ENCODE measurements around the gene NKAIN4. TPM values are rescaled to one million over a fixed set of nuclear protein-coding genes. Genes with fewer than 3 reads are reported as not detected.

NKAIN4 gene
- total RNA-seq, 4 donors from 2014 or later = not detected

DNA sequence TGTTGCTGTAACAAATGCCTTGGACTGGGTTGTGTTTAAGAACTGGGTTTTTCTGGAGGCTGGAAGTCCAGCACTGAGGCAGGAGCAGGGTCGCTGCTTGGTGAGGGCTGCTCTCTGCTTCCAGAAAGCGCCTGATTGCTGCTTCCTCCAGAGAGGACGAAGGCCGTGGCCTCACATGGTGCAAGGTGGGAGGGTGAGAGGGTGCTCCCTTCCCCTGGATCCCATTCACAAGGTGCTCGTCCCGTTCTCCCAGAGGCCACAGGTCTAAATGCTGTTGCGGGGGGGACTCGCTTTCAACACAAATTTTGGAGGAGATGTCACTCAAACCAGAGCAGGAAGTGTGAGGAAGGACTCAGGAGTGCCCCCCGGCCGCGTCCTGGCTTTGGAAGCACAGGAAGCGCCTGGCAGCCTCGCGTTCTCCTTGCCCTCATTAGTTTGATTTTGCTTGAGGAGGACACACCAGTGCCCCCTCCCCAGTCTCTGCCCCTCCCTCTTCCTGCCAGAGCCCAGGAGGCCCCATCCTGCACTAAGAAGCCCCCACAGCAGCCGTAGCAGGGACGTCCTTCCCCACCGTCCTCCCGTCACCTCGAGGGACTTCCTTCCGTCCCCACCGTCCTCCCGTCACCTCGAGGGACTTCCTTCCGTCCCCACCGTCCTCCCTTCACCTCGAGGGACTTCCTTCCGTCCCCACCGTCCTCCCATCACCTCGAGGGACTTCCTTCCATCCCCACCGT is 7.7 kb upstream of the NKAIN4 start:
- no peak for ATAC-seq (ENCODE audit: low FRiP score)
- DNase-seq (ENCODE audit: low spot score) = no peak
- TF ChIP-seq, protein P1, sequence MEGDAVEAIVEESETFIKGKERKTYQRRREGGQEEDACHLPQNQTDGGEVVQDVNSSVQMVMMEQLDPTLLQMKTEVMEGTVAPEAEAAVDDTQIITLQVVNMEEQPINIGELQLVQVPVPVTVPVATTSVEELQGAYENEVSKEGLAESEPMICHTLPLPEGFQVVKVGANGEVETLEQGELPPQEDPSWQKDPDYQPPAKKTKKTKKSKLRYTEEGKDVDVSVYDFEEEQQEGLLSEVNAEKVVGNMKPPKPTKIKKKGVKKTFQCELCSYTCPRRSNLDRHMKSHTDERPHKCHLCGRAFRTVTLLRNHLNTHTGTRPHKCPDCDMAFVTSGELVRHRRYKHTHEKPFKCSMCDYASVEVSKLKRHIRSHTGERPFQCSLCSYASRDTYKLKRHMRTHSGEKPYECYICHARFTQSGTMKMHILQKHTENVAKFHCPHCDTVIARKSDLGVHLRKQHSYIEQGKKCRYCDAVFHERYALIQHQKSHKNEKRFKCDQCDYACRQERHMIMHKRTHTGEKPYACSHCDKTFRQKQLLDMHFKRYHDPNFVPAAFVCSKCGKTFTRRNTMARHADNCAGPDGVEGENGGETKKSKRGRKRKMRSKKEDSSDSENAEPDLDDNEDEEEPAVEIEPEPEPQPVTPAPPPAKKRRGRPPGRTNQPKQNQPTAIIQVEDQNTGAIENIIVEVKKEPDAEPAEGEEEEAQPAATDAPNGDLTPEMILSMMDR (IDR thresholded peaks at IDR 0.05) = no peak

DNA sequence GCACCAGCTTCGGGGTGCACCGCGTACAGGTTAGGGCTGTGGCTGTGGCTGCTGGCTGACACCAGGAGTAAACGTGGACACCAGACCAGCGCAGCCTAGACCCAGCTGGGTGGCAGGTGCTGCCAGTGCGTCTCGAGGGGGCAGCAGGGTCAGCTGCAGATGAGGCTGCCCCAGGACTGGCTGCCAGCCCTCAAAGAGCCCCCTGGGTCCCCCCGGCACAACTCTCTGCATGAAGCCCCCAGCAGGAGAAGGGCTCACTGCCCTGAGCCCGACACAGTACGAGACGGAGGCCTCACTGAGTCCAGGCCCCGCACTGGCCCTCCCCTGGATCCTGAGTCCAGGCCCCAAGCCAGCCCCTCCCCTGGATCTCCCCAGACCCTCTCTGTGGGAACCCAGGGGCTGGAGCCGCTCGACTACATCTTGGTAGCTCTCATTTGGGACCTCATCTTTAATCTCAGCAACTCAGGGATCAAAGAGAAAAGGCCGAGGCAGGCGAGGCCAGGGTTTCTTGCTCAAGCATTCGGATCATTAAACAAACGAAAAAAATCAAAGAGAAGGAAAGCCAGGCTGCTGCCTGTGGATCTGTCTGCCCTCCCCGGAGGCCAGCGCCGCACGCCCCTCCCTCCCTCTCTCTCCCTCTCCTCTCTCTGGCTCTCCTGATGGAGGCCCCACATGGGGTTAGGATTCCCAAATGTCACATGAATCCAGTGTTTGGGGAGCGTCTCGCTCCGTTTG is 7.0 kb upstream of the NKAIN4 start:
- ATAC-seq (ENCODE audit: low FRiP score) (no peak), DNase-seq (ENCODE audit: low spot score) (no peak)
- TF ChIP-seq, protein P1 (IDR thresholded peaks at IDR 0.05) = no peak

DNA sequence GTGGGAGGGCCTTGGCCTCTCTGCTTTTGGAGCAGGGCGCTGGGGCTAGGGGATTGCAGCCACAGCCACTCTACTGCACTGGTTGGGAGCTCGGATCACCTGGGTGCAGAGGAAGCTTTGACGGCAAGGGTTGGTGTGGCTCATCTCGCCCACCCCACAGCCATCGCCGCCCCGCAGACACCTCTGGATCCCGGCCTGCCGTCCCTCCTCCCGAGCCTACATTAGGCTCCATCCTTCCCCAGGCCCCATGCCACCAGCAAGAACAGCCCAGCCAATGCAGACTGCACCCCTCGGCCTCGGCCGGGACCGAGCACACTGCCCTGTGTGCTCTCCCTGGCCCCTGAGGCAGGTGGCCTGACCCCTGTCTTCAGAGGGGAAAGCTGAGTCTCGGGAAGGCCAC is 6.3 kb upstream of the NKAIN4 start:
- ATAC-seq (ENCODE audit: low FRiP score) (no peak), DNase-seq (ENCODE audit: low spot score) (no peak)
- TF ChIP-seq, protein P1 (IDR thresholded peaks at IDR 0.05) = no peak

DNA sequence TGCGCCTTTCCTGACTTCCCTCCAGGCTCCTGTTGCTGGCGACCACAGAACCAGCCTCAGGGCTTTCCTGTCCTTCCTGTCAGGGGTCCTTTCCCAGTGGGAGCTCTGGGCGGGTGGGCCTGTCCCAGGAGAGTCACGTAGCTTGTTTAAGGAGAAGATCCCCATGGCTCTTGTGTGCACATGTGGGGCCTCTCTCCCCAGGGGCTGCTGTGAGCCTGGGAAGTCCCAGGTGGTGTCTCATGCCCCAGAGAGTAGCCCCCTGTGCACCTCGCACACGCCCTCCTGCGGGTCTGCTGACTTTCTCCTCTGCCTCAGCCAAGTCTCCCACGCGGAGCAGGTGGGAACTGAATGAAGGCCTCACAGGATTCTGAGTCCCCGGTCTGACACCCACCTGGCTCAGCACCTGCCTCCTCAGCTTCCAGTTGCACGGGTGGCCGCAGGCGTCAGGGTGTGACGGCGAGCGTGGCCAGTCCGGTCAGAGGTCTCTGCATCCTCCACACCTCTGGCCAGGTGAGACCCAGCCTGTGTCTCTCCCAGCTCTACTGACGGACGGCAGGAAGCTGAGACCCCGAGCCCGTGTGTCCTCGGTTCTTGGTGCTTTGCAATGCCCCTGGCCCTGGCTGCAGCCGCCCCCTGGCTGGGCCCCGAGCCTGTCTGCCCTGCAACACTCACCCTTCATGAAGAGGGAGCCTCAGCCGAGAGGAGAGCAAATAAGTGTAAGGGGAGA is 5.6 kb upstream of the NKAIN4 start:
- ATAC-seq (ENCODE audit: low FRiP score) = no peak
- DNase-seq (ENCODE audit: low spot score) = no peak
- TF ChIP-seq, protein P1 (IDR thresholded peaks at IDR 0.05) = no peak

DNA sequence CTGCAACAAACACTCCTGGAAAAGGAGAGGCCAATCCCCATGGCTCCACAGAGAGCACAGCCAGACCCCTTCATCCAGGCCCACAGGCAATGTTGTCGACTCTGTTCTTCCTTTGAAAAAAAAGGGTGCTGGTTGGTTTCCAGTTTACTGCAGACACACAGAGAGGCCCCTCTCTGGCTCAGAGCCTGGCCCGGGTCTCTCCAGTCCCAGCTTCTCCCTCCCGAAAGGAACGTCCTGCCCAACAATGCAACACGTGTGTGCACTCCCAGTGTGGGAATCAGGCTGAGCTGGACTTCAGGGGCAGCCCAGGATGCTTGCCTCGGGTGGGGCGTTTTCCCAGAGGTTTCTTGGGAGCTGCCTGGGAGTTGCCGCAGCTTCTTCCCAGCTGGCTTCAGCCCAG is 4.5 kb upstream of the NKAIN4 start:
- ATAC-seq (ENCODE audit: low FRiP score) (no peak), DNase-seq (ENCODE audit: low spot score) (no peak)
- TF ChIP-seq, protein P1 (IDR thresholded peaks at IDR 0.05) = no peak

DNA sequence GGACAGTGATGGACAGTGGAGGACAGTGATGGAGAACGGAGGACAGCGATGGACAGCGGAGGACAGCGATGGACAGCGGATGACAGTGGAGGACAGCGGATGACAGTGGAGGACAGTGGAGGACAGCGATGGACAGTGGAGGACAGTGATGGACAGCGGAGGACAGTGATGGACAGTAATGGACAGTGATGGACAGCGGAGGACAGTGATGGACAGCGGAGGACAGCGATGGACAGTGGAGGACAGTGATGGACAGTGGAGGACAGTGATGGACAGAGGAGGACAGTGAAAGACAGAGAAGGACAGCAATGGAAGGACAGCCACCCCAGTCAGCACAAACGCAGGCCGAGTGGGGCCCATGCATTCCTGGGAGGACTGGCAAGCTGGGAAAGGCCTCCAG is 3.4 kb upstream of the NKAIN4 start:
- no peak for ATAC-seq (ENCODE audit: low FRiP score)
- DNase-seq (ENCODE audit: low spot score) = no peak
- TF ChIP-seq, protein P1 (IDR thresholded peaks at IDR 0.05) = no peak

All from omental fat pad (tissue), 4 donors.